Progenitor cell of endocrine pancreas (in vitro differentiated cells): Measurements from ENCODE around the gene STIMATE. TPM values are rescaled to one million over a fixed set of nuclear protein-coding genes. Genes with fewer than 3 reads are reported as not detected.

ENCODE experiments used
- DNase-seq: peaks from one replicate; pipeline ENCODE4 v3.0.0; 2021; ENCODE audit warnings: low spot score; ENCODE audit not compliant: unreplicated experiment
- H3K27ac Mint-ChIP-seq: 2 replicates; pipeline ENCODE4 v1.8.0; 2021; ENCODE audit warnings: mild to moderate bottlenecking, moderate library complexity, mixed read lengths
- H3K27me3 Mint-ChIP-seq: 2 replicates; pipeline ENCODE4 v1.8.0; 2021; ENCODE audit warnings: mixed read lengths
- H3K36me3 Mint-ChIP-seq: 2 replicates; pipeline ENCODE4 v1.8.0; 2022; ENCODE audit warnings: mixed read lengths; ENCODE audit not compliant: insufficient read depth
- H3K4me1 Mint-ChIP-seq: 2 replicates; pipeline ENCODE4 v1.8.0; 2021; ENCODE audit warnings: low read depth, mixed read lengths
- H3K4me3 Mint-ChIP-seq: 2 replicates; pipeline ENCODE4 v1.8.0; 2021; ENCODE audit warnings: low read depth, mild to moderate bottlenecking, moderate library complexity, mixed read lengths
- H3K9me3 Mint-ChIP-seq: 2 replicates; pipeline ENCODE4 v1.8.0; 2021; ENCODE audit warnings: low read depth, mixed read lengths
- CTCF ChIP-seq: fragments of 200-600 bp; sonication (generic); IDR thresholded peaks from one replicate; pipeline ENCODE4 v1.5.0; 2021; ENCODE audit warnings: antibody characterized with exemption, mild to moderate bottlenecking; ENCODE audit not compliant: unreplicated experiment
- total RNA-seq: library from RNA; stranded (reverse); gene quantifications from 2 replicates; pipeline ENCODE4 v1.2.1, GENCODE V29; 2021

STIMATE gene
- total RNA-seq, 1 donor from 2014 or later: 17.4 TPM

DNA sequence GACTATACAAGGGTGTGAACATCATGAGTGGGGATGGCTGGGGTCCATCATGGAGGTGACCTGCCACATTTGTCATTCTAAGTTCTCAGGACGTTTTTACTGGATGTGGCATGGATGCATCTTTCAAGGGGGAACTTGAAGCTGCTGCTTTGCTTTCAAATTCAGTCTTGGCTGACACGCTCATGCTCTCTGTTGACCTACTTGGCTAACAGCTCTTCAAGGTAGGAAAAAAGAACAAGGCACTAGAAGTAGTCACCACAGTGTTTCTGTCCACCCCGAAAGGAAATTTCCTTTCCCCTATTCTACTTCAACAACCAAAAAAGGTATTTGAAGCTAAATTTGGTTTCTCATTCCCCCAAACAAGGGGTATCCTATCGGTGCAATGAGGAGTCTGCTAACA is 15.0 kb downstream of the STIMATE start:
- peaks cover 8% of the 10 kb centered on the region for H3K36me3 Mint-ChIP-seq
- H3K27me3 Mint-ChIP-seq: no peaks in the 10 kb centered on the region
- H3K27ac Mint-ChIP-seq: no peak overlapping the region
- H3K9me3 Mint-ChIP-seq: no peaks in the 10 kb centered on the region
- H3K4me3 Mint-ChIP-seq: no peak overlapping the region
- DNase-seq: no peak
- no peak for TF ChIP-seq CTCF
- no peaks in the 10 kb centered on the region for H3K4me1 Mint-ChIP-seq

DNA sequence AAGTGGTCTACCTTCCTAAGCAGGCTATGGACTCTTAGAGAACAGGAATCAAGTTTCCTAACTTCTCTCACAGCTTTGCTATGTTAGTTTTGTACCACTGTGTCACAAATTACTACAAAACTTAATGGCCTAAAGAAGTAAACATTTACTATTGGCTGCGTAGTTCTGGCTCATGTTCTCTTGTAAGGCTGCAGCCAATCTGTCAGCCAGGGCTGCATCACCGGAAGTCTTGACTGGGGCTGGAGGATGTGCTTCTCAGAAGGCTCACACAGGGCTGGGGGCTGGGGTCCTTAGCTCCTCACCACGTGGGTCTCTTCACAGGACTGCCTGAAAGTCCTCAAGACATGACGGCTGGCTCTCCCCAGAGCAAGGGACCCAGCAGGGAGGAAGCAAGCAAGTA is 15.5 kb downstream of the STIMATE start:
- no peak for TF ChIP-seq CTCF
- Mint-ChIP-seq H3K27me3 (no peaks in the 10 kb centered on the region), H3K9me3 (no peaks in the 10 kb centered on the region), H3K4me1 (no peaks in the 10 kb centered on the region), H3K27ac (no peak overlapping the region), H3K4me3 (no peak overlapping the region), H3K36me3 (peaks cover 8% of the 10 kb centered on the region)
- DNase-seq: no peak

GRCh38 chr3:52880474-52880873 is 16.9 kb downstream of the STIMATE start:
- no peak for DNase-seq
- Mint-ChIP-seq H3K4me3 (no peak overlapping the region), H3K27ac (no peak overlapping the region), H3K9me3 (no peaks in the 10 kb centered on the region), H3K4me1 (no peaks in the 10 kb centered on the region), H3K36me3 (peaks cover 6% of the 10 kb centered on the region), H3K27me3 (no peaks in the 10 kb centered on the region)
- TF ChIP-seq CTCF: no peak

- Mint-ChIP-seq H3K27me3 (no peaks in the 10 kb centered on the region), H3K4me3 (no peak overlapping the region), H3K4me1 (no peaks in the 10 kb centered on the region), H3K27ac (no peak overlapping the region), H3K36me3 (peaks cover 2% of the 10 kb centered on the region), H3K9me3 (no peaks in the 10 kb centered on the region)
- no peak for TF ChIP-seq CTCF
- no peak for DNase-seq
Observed at GRCh38 chr3:52880047-52880446, 17.3 kb downstream of the STIMATE start.

- no peak for DNase-seq
- H3K36me3 Mint-ChIP-seq: no peaks in the 10 kb centered on the region
- no peak for TF ChIP-seq CTCF
- no peaks in the 10 kb centered on the region for H3K4me1 Mint-ChIP-seq
- H3K27ac Mint-ChIP-seq: no peak overlapping the region
- no peaks in the 10 kb centered on the region for H3K27me3 Mint-ChIP-seq
- H3K9me3 Mint-ChIP-seq: no peaks in the 10 kb centered on the region
- H3K4me3 Mint-ChIP-seq: no peak overlapping the region
Observed at GRCh38 chr3:52879581-52879980, 17.8 kb downstream of the STIMATE start.
